Measurements from ENCODE around the gene ERCC6L2.

The ERCC6L2 gene

GRCh38 chr9:95924987-95925386 lies 49.5 kb downstream of the ERCC6L2 start:
- no peak for DNase-seq

GRCh38 chr9:95927271-95928004 lies 51.9 kb downstream of the ERCC6L2 start:
- DNase-seq: no peak

- no peak for DNase-seq
Measured at GRCh38 chr9:95930277-95930676, 54.8 kb downstream of the ERCC6L2 start.

GRCh38 chr9:95935861-95936578 lies 60.5 kb downstream of the ERCC6L2 start:
- DNase-seq: no peak

- DNase-seq: no peak
Measured at GRCh38 chr9:95936579-95937075, 61.1 kb downstream of the ERCC6L2 start.

GRCh38 chr9:95937131-95937530 lies 61.6 kb downstream of the ERCC6L2 start:
- no peak for DNase-seq

GRCh38 chr9:95938724-95939123 lies 63.2 kb downstream of the ERCC6L2 start:
- DNase-seq: no peak

GRCh38 chr9:95939472-95939871 lies 64.0 kb downstream of the ERCC6L2 start:
- no peak for DNase-seq

- DNase-seq: no peak
Measured at GRCh38 chr9:95940265-95940664, 64.8 kb downstream of the ERCC6L2 start.

GRCh38 chr9:95942016-95942415 lies 66.5 kb downstream of the ERCC6L2 start:
- no peak for DNase-seq

- no peak for DNase-seq
Measured at GRCh38 chr9:95947118-95947517, 71.6 kb downstream of the ERCC6L2 start.

- DNase-seq: no peak
Measured at GRCh38 chr9:95952471-95952870, 77.0 kb downstream of the ERCC6L2 start.

- DNase-seq: no peak
Measured at GRCh38 chr9:95953986-95954385, 78.5 kb downstream of the ERCC6L2 start.

- DNase-seq: no peak
Measured at GRCh38 chr9:95954940-95955339, 79.4 kb downstream of the ERCC6L2 start.

- DNase-seq: no peak
Measured at GRCh38 chr9:95962936-95963335, 87.4 kb downstream of the ERCC6L2 start.

GRCh38 chr9:95963659-95964058 lies 88.2 kb downstream of the ERCC6L2 start:
- DNase-seq: no peak

GRCh38 chr9:95966306-95966705 lies 90.8 kb downstream of the ERCC6L2 start:
- DNase-seq: no peak

- DNase-seq: no peak
Measured at GRCh38 chr9:95970317-95970716, 94.8 kb downstream of the ERCC6L2 start.

GRCh38 chr9:95971815-95972214 lies 96.3 kb downstream of the ERCC6L2 start:
- no peak for DNase-seq

GRCh38 chr9:95974389-95974788 lies 98.9 kb downstream of the ERCC6L2 start:
- no peak for DNase-seq

- DNase-seq: no peak
Measured at GRCh38 chr9:95977371-95977770, 101.9 kb downstream of the ERCC6L2 start.

GRCh38 chr9:95978106-95978505 lies 102.6 kb downstream of the ERCC6L2 start:
- DNase-seq: no peak

- no peak for DNase-seq
Measured at GRCh38 chr9:95979446-95979845, 104.0 kb downstream of the ERCC6L2 start.
